Bronchial epithelial cell (primary cell): ENCODE data around the gene MPHOSPH9. TPM values are rescaled to one million over a fixed set of nuclear protein-coding genes. Genes with fewer than 3 reads are reported as not detected.

ENCODE experiments used
- DNase-seq: peaks from one replicate; pipeline ENCODE4 v3.0.0-alpha.2; 2010; ENCODE audit warnings: low read depth
- FAIRE-seq: peaks from 2 replicates; lab custom pipeline; 2011; peaks lifted over from hg19 to GRCh38; lab: Jason Lieb, UNC
- H3K27me3 ChIP-seq: 2 replicates; pipeline ENCODE4 v1.5.1; 2011; ENCODE audit warnings: low read length; ENCODE audit not compliant: control insufficient read depth, insufficient read depth
- H3K36me3 ChIP-seq: 2 replicates; pipeline ENCODE4 v1.5.1; 2011; ENCODE audit warnings: low read length; ENCODE audit not compliant: control insufficient read depth, insufficient read depth
- H3K4me3 ChIP-seq: 2 replicates; pipeline ENCODE4 v1.5.1; 2011; ENCODE audit warnings: mild to moderate bottlenecking, low read depth, low read length, control low read depth
- CTCF ChIP-seq: IDR thresholded peaks from 2 replicates; pipeline ENCODE4 v1.5.1; 2011; ENCODE audit warnings: mild to moderate bottlenecking, moderate library complexity, low read length, control low read depth, inconsistent platforms; ENCODE audit not compliant: insufficient read depth, severe bottlenecking
- total RNA-seq: library from RNA; depleted of rRNA; stranded (reverse); fragments of >200 nt; gene quantifications from 2 replicates; pipeline ENCODE4 v1.2.1, GENCODE V29; 2014

Gene MPHOSPH9
- total RNA-seq, 1 donor from 2014 or later, result 17.6 TPM

GRCh38 chr12:123164222-123164621 is 68.7 kb downstream of the MPHOSPH9 start:
- FAIRE-seq (no peak), DNase-seq (peak; percentile 83)
- no peaks in the 10 kb centered on the region for H3K36me3 ChIP-seq
- H3K27me3 ChIP-seq, result no peaks in the 10 kb centered on the region
- no peak for TF ChIP-seq CTCF
- H3K4me3 ChIP-seq, result no peak overlapping the region

GRCh38 chr12:123163227-123163626 is 69.7 kb downstream of the MPHOSPH9 start:
- TF ChIP-seq CTCF, result no peak
- no peaks in the 10 kb centered on the region for H3K27me3 ChIP-seq
- no peaks in the 10 kb centered on the region for H3K36me3 ChIP-seq
- DNase-seq, result peak; percentile 92
- no peak for FAIRE-seq
- no peak overlapping the region for H3K4me3 ChIP-seq

- H3K27me3 ChIP-seq, result no peaks in the 10 kb centered on the region
- FAIRE-seq (no peak), DNase-seq (no peak)
- H3K36me3 ChIP-seq, result no peaks in the 10 kb centered on the region
- no peak overlapping the region for H3K4me3 ChIP-seq
- no peak for TF ChIP-seq CTCF
These were observed 72.0 kb downstream of the MPHOSPH9 start for GRCh38 chr12:123160801-123161487.

GRCh38 chr12:123153906-123154305 is 79.0 kb downstream of the MPHOSPH9 start:
- no peak overlapping the region for H3K4me3 ChIP-seq
- H3K36me3 ChIP-seq, result no peaks in the 10 kb centered on the region
- TF ChIP-seq CTCF, result no peak
- FAIRE-seq (no peak), DNase-seq (no peak)
- no peaks in the 10 kb centered on the region for H3K27me3 ChIP-seq

- Histone ChIP-seq H3K27me3 (no peaks in the 10 kb centered on the region), H3K36me3 (no peaks in the 10 kb centered on the region), H3K4me3 (no peak overlapping the region)
- DNase-seq (no peak), FAIRE-seq (no peak)
- no peak for TF ChIP-seq CTCF
These were observed 80.1 kb downstream of the MPHOSPH9 start for GRCh38 chr12:123152833-123153232.
